ENCODE measurements around the gene CTNNA3. TPM values are rescaled to one million over a fixed set of nuclear protein-coding genes. Genes with fewer than 3 reads are reported as not detected.

CTNNA3 gene
- total and polyA plus RNA-seq, 2 donors (not counting 1 experiment from before 2014, with no cell fraction given), result not detected

DNA sequence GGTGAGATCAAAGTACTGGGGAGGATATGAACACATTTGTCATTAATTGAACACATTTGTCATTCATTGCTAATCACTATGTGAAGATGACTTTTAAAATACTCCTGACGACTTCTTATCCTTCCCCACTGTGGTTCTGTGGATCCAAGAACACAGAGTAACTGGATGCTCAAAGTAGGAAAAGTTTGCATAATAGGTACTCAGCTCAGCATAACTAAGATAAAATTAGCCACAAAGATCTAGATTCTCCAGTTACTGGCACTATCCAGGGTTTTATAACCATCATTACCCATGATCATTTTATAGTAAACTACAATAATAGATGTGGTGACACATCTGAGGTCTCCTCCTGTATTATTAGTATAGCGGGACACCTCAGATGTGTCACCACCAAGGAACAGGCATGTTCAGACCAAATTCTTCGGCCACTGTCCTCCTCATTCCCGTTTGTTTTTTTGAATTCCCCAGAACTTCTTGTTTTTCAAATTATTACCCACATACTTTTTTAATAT lies 933.7 kb downstream of the CTNNA3 start:
- Histone ChIP-seq H3K27ac (ENCODE audit: insufficient read depth, low read length) (no peak overlapping the region), H3K27me3 (ENCODE audit: control insufficient read depth, insufficient read depth, low read length) (no peaks in the 10 kb centered on the region), H4K20me1 (ENCODE audit: control insufficient read depth, extremely low read depth, insufficient read depth, low read length) (no peaks in the 10 kb centered on the region), H3K4me2 (ENCODE audit: extremely low read depth, insufficient read depth, low read length) (no peak overlapping the region), H3K9me3 (ENCODE audit: control insufficient read depth, insufficient read depth, low read depth, low read length) (no peaks in the 10 kb centered on the region), H2AFZ (ENCODE audit: low read length) (no peak overlapping the region), H3K4me3 (replicated peaks in 1 of 4; ENCODE audit: control extremely low read depth in 1 of 4, insufficient read depth in 1 of 4, low read depth in 3 of 4, low read length in 4 of 4) (no peak overlapping the region), H3K79me2 (ENCODE audit: control insufficient read depth, insufficient read depth, low read length) (no peaks in the 10 kb centered on the region), H3K9ac (ENCODE audit: insufficient read depth, low read length) (no peak overlapping the region), H3K4me1 (ENCODE audit: control insufficient read depth, extremely low read depth, insufficient read depth, low read length) (no peaks in the 10 kb centered on the region), H3K36me3 (ENCODE audit: control insufficient read depth, insufficient read depth, low read length) (no peaks in the 10 kb centered on the region)
- TF ChIP-seq EZH2 (IDR thresholded peaks at IDR 0.05; ENCODE audit: low read length, missing control alignments), result no peak
- TF ChIP-seq, protein P1, sequence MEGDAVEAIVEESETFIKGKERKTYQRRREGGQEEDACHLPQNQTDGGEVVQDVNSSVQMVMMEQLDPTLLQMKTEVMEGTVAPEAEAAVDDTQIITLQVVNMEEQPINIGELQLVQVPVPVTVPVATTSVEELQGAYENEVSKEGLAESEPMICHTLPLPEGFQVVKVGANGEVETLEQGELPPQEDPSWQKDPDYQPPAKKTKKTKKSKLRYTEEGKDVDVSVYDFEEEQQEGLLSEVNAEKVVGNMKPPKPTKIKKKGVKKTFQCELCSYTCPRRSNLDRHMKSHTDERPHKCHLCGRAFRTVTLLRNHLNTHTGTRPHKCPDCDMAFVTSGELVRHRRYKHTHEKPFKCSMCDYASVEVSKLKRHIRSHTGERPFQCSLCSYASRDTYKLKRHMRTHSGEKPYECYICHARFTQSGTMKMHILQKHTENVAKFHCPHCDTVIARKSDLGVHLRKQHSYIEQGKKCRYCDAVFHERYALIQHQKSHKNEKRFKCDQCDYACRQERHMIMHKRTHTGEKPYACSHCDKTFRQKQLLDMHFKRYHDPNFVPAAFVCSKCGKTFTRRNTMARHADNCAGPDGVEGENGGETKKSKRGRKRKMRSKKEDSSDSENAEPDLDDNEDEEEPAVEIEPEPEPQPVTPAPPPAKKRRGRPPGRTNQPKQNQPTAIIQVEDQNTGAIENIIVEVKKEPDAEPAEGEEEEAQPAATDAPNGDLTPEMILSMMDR (conservative IDR thresholded peaks at IDR 0.05 in 1 of 2, IDR thresholded peaks at IDR 0.05 in 1 of 2; ENCODE audit: low read depth in 1 of 2, low read length in 2 of 2), result no peak
- no peak for DNase-seq (ENCODE audit: low read depth in 2 of 2)

DNA sequence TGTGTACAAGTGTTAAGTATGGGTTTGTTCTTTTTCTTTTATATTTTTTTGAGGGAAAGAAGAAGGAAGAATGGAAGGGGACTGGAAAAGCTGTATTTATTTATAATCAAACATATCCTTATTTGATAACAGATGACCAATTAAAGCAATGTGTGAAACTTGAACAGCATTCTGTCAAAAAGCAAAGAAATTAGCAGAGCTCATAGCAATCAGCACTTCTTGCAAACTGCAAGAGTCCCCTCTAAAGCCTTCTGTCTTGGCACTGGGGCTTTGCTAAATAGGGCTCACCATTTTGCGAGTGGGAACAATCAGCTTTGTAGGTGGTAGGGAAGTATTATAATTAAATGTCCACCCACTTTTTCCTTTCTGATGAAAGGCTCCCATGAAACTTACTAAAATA lies 935.1 kb downstream of the CTNNA3 start:
- no peaks in the 10 kb centered on the region for H3K27me3 ChIP-seq (ENCODE audit: control insufficient read depth, insufficient read depth, low read length)
- no peaks in the 10 kb centered on the region for H4K20me1 ChIP-seq (ENCODE audit: control insufficient read depth, extremely low read depth, insufficient read depth, low read length)
- no peak overlapping the region for H2AFZ ChIP-seq (ENCODE audit: low read length)
- H3K4me3 ChIP-seq (replicated peaks in 1 of 4; ENCODE audit: control extremely low read depth in 1 of 4, insufficient read depth in 1 of 4, low read depth in 3 of 4, low read length in 4 of 4), result no peak overlapping the region
- no peak overlapping the region for H3K27ac ChIP-seq (ENCODE audit: insufficient read depth, low read length)
- no peak overlapping the region for H3K9ac ChIP-seq (ENCODE audit: insufficient read depth, low read length)
- no peak overlapping the region for H3K4me2 ChIP-seq (ENCODE audit: extremely low read depth, insufficient read depth, low read length)
- H3K36me3 ChIP-seq (ENCODE audit: control insufficient read depth, insufficient read depth, low read length), result no peaks in the 10 kb centered on the region
- TF ChIP-seq, protein P1 (conservative IDR thresholded peaks at IDR 0.05 in 1 of 2, IDR thresholded peaks at IDR 0.05 in 1 of 2; ENCODE audit: low read depth in 1 of 2, low read length in 2 of 2), result no peak
- no peak for TF ChIP-seq EZH2 (IDR thresholded peaks at IDR 0.05; ENCODE audit: low read length, missing control alignments)
- H3K4me1 ChIP-seq (ENCODE audit: control insufficient read depth, extremely low read depth, insufficient read depth, low read length), result no peaks in the 10 kb centered on the region
- H3K9me3 ChIP-seq (ENCODE audit: control insufficient read depth, insufficient read depth, low read depth, low read length), result no peaks in the 10 kb centered on the region
- H3K79me2 ChIP-seq (ENCODE audit: control insufficient read depth, insufficient read depth, low read length), result no peaks in the 10 kb centered on the region
- DNase-seq (ENCODE audit: low read depth in 2 of 2), result no peak

DNA sequence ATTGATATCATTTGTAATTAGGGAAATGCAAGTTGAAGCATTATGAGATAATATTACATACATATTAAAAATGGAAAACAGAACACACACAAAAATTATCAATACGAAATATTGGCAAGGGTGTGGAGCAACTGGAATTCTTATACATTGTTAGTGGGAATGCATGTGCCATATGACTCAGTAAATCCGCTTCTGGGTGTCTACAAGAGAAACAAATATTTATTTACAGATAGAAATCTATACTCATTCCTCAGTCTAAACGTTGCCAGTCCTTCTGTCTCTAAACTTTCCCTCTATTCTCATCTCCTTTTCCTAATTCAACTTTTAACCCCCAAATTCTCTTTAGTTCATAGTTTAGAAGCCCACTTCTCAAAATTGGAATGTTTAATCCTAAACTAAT lies 940.5 kb downstream of the CTNNA3 start:
- H3K4me2 ChIP-seq (ENCODE audit: extremely low read depth, insufficient read depth, low read length), result no peak overlapping the region
- H3K27ac ChIP-seq (ENCODE audit: insufficient read depth, low read length), result no peak overlapping the region
- TF ChIP-seq EZH2 (IDR thresholded peaks at IDR 0.05; ENCODE audit: low read length, missing control alignments), result no peak
- TF ChIP-seq, protein P1 (conservative IDR thresholded peaks at IDR 0.05 in 1 of 2, IDR thresholded peaks at IDR 0.05 in 1 of 2; ENCODE audit: low read depth in 1 of 2, low read length in 2 of 2), result no peak
- H3K36me3 ChIP-seq (ENCODE audit: control insufficient read depth, insufficient read depth, low read length), result no peaks in the 10 kb centered on the region
- no peaks in the 10 kb centered on the region for H3K27me3 ChIP-seq (ENCODE audit: control insufficient read depth, insufficient read depth, low read length)
- H3K79me2 ChIP-seq (ENCODE audit: control insufficient read depth, insufficient read depth, low read length), result no peaks in the 10 kb centered on the region
- no peaks in the 10 kb centered on the region for H3K9me3 ChIP-seq (ENCODE audit: control insufficient read depth, insufficient read depth, low read depth, low read length)
- no peak for DNase-seq (ENCODE audit: low read depth in 2 of 2)
- H3K4me3 ChIP-seq (replicated peaks in 1 of 4; ENCODE audit: control extremely low read depth in 1 of 4, insufficient read depth in 1 of 4, low read depth in 3 of 4, low read length in 4 of 4), result no peak overlapping the region
- H2AFZ ChIP-seq (ENCODE audit: low read length), result no peak overlapping the region
- H4K20me1 ChIP-seq (ENCODE audit: control insufficient read depth, extremely low read depth, insufficient read depth, low read length), result no peaks in the 10 kb centered on the region
- H3K4me1 ChIP-seq (ENCODE audit: control insufficient read depth, extremely low read depth, insufficient read depth, low read length), result no peaks in the 10 kb centered on the region
- no peak overlapping the region for H3K9ac ChIP-seq (ENCODE audit: insufficient read depth, low read length)
